ENCODE results near the gene ELOF1.
"Not testable (repeated sequence)": the region's sequence is repeated elsewhere in the genome, so short reads cannot be mapped to it uniquely, and the experiment has no call there.

The ELOF1 gene

DNA sequence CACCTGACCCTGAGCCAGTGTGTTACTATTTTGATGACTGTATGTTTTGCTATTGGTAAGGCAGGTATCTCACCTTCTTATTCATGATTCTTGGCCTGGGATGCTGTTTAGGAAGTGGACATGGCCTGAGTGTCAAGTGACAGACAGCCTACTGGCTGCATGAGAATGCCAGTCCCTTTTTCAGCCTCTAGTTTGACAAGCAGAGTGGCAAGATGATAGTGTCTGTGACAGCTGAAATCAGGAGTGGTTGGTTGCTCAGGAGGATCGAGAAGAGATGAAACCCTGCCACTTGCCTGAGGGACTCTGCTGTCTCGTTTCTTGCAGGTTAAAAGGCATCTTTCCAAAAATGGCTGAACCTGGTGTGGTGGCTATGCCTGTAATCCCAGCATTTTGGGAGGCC lies 7.1 kb upstream of the ELOF1 start:
- no peak for DNase-seq

DNA sequence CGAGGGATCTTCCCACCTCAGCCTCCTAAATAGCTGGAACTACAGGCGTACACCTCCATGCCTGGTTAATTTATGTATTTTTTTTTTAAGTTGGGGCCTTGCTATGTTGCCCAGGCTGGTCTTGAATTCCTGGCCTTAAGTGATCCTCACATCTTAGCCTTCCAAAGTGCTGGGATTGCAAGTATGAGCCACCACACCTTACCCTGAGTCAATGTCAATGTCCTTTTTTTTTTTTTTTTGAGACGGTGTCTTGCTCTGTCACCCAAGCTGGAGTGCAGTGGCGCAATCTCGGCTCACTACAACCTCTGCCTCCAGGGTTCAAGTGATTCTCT lies 6.6 kb upstream of the ELOF1 start:
- DNase-seq, result not testable (repeated sequence)

DNA sequence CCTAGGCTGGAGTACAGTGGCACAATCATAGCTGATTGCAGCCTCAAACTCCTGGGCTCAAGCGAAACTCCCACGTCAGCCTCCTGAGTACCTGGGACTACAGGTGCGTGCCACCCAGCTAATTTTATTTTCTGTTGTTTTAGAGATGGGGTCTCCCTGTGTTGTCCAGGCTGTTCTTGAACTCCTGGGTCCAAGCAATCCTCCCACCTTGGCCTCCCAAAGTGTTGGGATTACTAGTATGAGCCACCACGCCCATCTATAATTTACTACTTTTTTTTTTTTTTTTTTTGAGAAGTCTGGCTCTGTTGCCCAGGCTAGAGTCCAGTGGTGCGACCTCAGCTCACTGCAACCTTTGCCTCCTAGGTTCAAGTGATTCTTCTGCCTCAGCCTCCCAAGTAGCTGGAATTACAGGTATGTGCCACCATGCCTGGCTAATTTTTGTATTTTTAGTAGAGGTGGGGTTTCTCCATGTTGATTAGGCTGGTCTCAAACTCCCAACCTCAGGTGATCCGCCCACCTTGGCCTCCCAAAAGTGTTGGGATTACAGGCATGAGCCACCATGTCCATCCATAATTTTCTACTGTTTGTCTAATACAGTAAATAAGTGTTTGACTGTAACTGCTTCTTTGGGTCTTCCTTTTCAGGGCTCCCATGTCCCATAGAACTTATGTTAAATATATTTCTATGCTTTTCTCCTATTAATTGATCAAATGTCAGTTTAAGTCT lies 5.2 kb upstream of the ELOF1 start:
- not testable (repeated sequence) for DNase-seq

DNA sequence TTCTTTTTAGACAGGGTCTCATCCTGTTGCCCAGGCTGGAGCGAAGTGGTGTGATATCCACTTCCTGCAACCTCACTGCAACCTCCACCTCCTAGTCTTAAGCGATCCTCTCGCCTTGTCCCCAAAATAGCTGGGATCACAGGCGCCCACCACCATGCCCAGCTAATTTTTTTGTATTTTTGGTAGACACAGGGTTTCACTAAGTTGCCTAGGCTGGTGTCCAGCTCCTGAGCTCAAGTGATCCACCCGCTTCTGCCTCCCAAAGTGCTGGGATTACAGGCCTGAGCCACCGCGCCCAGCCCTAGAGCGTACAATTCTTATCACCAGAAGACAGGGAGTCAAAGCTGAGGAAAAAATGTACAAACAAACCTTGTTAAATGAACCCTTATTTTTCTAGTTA lies 4.5 kb upstream of the ELOF1 start:
- DNase-seq, result no peak

DNA sequence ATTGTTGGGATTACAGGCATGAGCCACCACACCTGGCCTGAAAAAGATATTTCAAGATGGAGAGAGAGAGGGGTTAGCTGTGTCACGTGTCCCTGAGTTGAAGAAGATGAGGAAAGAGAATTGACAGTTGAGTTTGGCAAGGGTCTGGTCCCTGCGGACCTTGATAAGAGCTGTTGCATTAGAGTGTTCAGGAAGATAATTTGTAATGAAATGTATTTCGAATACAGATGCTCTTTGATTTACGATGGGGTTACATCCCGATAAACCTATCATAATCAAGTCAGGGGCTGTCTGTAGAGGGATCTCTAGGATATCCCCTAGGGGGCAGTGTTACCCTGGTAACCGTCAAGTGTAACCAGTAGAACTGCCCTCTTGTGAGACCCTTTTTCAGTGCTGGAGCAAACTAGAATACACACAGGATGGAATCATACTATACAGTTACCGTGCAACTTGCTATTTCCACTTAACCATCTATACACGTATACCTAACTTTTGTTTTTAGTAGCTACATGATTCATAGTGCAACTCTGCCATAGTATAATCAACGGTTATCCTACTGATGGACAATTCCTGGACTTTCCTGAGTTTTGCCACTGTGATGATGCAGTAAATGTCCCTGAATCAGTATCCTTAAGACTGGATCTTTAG lies 1.5 kb upstream of the ELOF1 start:
- peak; percentile 60 for DNase-seq

DNA sequence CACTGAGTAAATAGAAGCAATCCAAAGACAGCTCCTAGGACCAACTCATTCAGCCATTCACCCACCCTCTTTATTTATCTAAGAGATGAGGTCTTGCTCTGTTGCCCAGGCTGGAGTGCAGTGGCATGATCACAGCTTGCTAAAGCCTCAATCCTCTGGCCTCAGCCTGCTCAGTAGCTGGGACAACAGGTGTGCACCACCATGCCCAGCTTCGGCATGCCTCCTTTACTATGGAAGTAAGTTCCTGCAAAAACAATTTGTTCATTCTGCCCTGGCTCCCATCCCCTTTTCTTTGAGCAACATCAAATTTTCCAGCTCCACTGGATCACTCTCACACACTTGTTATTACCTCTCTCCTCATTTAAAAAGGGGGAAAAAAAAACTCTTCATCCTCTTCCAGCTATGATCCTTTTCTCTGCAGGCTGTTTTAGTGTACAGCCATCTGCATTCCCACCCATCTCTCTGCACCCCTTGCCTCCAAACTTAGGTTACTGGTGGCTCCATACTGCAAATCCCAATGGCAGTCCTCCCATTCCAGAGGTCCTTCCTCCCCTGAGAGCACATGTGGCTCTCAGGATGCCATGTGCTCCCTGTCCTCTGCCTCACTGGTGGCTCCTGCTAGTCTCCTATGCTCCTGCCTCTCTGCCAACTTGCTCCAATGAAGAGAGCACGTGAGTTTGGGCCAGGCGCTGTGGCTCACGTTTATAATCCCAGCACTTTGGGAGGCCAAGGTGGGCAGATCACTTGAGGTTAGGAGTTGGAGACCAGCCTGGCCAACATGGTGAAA lies 2.2 kb downstream of the ELOF1 start:
- DNase-seq, result no peak

DNA sequence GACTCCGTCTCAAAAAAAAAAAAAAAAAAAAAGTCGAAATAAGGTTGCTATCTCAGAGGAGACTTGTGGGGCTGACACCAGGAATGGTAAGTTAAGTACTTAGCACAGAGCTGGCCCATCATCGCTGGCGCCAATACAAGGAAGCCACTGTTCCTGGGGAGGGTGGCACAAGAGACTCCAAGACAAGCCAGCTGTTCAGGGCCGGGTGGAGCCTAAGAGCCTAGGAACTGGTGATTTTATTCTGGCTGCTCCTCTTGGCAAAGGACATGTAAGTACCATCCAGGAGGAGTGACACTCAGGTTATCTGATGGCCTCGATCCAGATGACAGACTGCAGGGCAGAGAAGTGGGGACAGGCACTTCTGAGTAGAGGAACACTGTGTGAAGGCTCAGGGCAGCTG lies 3.8 kb downstream of the ELOF1 start:
- no peak for DNase-seq

DNA sequence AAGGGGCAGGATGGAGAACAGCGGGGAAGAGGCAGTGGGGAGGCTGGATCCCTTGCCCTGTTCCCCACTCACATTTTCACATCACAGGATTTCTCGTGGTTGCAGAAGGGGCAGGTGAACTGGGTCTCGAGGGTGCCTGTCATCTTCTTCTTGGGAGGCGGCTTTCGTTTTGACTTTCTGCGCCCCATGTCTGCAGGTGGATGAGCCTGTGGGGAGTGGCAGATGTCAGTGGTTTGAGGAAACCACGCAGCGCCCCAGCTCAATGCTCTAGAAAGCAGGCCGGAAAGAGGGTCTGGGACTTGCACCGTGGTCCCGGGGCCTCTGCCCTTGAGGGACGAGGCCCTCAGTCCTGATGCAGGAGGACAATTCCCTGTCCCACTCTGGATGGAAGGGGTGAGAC lies 4.9 kb downstream of the ELOF1 start:
- no peak for DNase-seq

DNA sequence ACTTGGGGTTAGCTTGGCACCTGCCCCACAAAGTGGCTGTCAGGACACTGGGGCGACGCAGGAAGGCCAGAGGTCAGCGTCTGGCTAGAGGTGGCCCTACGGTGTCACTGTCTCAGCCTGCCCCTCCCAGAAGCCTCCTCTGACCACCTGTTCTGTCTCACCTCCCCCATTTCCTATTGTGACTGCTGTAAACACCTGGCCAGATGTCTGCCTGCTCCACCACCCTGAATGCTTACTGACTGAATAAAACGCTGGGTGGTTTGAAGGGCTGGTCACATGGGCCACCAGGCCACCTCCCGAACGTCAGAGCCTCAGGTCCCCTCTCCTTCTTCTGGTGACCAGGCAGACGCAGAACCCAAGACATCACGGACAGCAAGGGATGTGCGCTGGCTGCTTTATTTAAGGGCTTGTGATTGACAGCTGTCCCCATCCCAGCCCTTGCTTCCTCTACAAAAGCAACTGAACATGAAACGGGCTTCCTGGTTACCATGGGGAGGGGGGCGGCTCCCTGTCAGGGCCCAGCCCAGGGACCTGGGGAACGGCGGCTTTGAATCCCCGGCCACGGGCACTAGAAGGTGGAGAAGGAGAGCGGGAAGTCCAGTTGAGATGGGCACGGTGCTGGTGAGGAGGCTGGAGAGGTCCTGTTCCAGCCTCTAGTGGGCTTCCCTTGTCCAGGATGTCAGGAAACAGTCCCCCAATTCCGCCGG lies 6.2 kb downstream of the ELOF1 start:
- DNase-seq, result no peak

DNA sequence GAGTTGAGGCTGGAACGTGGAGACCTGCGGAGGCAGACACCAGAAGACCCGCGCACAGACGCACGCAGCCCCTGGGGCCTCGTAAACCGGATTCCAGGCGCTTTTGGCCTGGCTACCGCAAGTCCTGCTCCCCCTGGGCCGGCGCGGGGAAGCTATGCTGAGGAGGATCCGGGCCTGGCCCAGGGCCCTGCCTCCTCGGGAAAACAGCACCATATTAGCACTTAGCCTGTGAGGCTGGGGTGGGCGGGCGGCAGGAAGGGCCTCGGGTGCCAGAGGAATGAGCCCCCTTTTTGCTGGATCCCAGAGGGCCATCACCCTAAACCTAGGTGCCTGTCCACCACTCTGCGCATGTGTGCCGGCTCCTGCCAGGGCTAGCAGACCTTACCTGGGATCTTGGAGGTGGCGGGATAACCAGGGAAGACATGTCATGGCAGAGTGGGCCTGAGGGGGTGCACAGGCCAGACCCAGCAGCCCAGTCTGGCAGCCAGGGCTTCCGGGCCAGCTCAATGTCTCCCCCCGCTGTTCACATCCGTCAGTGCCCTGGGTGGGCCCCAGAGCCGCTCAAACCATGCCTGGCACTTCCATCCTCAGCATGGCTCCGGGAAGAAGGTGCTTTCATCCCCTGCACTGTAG lies 7.3 kb downstream of the ELOF1 start:
- DNase-seq, result no peak

DNA sequence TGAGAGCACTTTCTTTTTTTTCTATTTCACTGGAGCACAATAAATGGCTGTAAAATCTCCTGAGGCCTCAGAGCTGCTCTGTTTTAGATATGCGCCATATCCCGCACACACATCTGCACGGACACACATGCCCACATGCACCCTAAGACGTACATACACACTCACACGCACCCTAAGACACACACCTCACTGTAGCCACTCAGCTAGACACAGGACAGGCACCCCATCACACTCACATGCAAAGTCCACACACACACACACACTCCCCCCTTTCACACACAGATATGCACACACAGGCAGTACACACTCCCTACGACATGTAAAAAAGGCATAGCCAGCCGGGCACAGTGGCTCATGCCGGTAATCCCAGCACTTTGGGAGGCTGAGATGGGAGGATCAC lies 8.8 kb downstream of the ELOF1 start:
- no peak for DNase-seq

DNA sequence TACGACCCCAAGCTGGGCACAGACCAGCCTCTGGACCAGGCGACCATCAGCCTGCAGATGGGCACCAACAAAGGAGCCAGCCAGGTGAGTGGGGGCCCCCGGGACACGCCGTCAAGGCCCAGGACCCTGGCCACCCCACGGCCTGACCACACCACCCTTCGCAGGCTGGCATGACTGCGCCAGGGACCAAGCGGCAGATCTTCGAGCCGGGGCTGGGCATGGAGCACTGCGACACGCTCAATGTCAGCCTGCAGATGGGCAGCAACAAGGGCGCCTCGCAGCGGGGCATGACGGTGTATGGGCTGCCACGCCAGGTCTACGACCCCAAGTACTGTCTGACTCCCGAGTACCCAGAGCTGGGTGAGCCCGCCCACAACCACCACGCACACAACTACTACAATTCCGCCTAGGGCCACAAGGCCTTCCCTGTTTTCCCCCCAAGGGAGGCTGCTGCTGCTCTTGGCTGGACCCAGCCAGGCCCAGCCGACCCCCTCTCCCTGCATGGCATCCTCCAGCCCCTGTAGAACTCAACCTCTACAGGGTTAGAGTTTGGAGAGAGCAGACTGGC lies 9.6 kb downstream of the ELOF1 start:
- DNase-seq, result no peak

DNA sequence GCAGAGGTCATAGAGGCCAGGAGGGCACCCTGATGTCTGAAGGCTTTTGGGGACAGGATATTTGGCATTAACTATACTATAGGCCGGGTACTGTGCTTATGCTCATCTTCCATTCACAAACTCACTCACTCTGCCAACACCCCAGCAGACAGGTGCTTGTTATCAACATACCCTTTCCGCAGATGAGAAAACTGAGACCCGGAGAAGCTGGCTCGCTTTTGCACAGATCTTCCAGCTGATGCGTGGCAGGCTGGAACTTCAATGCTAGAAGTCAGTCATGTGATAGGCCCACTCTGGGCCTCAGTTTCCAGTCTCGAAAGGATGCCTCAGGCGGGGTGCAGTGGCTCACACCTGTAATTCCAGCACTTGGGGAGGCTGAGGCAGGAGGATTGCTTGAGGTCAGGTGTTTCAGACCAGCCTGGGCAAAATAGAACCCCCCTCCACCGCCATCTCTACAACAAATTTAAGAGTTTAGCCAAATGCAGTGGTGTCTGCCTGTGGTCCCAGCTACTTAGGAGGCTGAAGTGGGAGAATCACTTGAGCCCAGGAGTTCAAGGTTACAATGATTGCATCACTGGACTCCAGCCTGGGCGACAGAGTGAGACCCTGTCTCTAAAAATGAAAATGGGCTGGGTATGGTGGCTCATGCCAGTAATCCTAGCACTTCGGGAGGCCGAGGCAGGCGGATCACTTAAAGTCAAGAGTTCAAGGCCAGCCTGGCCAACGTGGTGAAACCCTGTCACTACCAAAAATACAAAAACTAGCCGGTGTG lies 10.9 kb downstream of the ELOF1 start:
- no peak for DNase-seq

DNA sequence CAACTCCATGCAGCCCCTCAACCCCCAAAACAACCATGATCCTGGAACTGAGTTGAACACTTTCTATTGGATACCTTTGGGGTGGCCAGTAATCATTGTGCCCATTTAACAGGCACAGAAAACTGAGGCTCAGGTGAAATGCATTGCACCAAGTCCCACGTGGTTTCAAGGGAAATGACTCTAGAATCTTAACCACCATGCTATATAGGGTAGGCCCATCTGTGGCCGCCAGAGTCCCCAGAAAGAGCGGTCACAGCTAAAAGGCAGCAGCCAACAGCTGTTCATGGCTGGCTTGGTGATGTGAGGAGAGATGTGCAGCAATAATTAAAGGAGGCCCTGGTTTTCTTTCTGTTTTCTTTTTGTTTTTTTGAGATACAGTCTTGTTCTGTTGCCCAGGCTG lies 17.8 kb downstream of the ELOF1 start:
- DNase-seq, result no peak

DNA sequence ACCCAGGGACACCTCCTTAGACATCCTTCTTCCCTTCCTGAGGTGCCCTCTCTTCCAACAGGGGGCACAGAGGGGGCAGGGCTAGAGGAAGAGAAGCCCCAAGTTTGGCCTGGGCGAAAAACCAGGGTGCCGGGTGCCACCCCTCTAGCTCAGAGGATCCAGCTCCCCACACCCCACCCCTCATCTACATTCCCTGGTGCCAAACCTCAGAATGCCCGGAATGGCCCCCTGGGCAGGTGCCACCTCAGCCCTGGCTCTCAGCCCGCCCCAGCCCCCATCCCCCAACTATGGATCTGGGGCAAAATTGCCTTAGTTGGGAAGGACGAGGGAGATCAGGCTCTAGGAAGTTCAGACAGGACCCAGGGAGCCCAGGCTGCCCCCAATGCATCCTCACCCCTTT lies 18.4 kb downstream of the ELOF1 start:
- no peak for DNase-seq

DNA sequence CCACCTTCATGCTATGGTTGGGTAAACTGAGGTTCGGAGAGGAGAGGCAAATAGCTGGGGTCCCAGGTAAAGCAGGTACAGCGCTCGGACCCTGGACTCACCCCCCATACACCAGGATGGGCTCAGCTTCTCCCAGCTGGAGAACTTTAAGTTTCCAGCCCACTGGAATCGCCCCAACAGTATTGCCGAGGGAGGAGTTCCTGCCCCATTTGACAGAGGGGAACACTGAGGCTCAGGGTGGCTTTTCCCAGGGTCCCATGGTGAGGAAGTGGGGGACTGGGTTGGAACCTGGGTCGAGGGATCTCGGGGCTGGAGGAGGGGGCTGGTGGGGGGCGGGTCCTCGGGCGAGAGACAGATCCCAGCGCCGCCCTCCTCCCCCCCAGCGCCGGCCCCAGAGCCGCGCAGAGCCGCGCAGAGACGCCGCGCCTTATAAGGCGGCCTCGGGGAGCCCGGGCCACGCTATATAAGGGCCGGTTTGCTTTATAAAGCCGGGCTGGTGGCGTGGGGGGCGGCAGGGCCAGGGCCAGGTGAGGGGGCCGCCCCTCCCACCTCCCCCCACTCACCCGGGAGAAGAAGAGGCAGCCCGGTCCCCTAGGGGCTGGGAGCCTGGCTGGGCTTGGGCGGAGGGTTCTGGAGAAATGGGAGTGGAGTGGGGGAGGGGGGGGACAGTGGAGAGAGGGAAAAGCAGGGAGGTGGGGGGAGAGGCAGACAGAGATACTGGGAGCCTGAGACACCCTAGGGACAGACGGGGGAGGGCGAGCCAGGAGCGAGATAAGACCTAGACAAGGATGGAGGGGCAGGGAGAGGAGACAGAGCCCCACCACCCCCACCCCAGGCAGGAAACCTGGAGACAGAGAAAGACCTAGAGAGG lies 19.3 kb downstream of the ELOF1 start:
- DNase-seq, result no peak

DNA sequence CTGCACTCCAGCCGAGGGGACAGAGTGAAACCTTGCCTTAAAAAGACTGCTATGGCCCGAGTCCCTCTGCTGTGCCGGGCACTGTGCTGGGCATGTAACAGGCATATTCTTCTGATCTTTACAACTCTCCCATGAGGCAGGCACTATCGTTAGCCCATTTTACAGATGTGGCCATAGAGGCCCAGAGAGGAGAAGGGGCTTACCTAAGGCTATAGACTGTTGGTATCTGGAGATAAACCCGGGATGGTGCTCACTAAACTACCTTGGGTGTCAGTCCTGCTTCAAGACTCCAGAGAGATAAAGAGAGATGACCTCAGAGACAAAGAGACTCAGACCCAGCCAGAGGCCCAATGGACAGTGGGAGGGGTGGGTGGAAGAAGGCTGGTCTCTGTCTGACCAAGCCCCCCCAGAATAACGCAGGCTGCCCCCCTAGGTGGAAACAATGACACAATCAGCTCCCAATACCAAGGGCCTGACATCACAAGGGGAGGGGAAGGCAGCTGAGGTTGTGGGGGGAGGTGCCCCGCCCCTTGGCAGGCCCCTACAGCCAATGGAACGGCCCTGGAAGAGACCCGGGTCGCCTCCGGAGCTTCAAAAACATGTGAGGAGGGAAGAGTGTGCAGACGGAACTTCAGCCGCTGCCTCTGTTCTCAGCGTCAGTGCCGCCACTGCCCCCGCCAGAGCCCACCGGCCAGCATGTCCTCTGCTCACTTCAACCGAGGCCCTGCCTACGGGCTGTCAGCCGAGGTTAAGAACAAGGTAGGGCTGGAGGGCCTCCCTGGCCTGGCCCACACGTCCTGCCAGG lies 20.6 kb downstream of the ELOF1 start, which contains the start of gene CNN1:
Gene CNN1, plus strand, starts transcription at position 620 of the 805 bp plus-strand sequence. Its CDS starts 77 bp downstream, at position 697.
- no peak for DNase-seq

DNA sequence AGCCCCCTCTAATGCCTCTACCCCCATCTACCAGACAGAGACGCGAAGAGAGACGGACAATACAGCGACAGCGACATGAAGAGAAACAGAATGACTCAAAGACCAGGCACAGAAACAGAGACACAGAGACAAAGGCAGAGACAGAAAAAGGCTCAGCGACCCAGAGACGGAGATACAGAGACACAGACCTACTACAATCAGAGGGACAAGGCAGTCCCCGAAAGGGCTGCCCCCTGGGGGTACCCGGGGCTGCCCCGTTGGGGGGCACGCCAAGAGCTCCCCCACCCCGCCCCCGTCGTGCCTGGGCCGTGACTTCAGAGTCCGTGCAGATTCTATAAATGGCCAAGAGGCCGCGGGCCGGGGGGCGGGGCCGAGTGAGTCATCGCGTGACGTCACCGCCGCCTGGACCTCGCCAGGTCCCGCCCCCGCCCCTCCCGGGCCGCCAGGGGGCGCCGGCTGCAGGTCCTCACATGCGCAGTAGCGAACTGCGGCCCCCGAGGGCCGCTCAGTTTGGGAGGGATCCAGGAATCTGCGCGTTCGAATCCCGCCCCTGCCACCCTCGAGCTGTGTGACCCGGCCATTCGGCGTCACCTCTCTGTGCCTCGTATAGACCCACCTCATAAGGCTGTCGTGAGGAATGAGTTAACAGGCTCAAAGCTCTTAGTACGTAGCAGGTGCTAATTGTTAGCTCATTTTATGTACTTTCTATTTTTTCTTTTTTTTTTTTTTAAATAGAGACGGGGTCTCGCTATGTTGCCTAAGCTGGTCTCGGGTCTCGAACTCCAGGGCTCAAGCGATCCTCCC lies 23.0 kb downstream of the ELOF1 start:
- no peak for DNase-seq

DNA sequence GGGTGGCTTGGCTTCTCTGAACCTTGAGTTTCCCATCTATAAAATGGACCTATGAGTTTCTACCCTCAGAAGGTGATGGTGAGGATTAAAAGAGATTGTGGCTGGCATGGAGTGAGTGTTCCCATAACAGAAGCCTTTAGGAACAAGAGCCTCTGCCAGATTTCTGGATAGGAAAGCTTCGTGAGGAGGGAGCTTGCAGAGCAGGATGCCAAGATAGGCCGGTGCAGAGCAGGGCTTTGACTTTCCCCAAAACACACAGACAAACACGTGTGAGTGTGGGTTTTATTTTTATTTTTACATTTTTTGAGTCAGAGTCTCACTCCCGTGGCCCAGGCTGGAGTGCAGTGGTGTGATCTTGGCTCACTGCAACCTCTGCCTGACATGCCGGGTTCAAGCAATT lies 24.1 kb downstream of the ELOF1 start:
- no peak for DNase-seq
